Measurements from ENCODE around the gene B4GALT5.

GRCh38 chr20:49608752-49609670 lies 104.7 kb downstream of the B4GALT5 start:
- TF ChIP-seq POLR2AphosphoS5 (IDR thresholded peaks at IDR 0.05) (peak in 2 of 3 donors; percentile 38 to 46), CTCF (IDR thresholded peaks at IDR 0.05 in 8 of 11, conservative IDR thresholded peaks at IDR 0.05 in 3 of 11) (peak; percentile 87 to 96 (median 94))

Data from spleen (tissue), 7 donors.